HEK293 (cell line): ENCODE data around the gene TNC.

Experiments used
- CTCF ChIA-PET: fragments of 350-600 bp; formaldehyde crosslinking; extraction: SDS; loops from one replicate; lab custom pipeline; 2021; ENCODE audit warnings: antibody characterized with exemption; lab: Yijun Ruan, JAX
- POLR2A ChIA-PET: fragments of 300-600 bp; formaldehyde crosslinking; extraction: SDS; loops from one replicate; lab custom pipeline; 2020; ENCODE audit warnings: antibody characterized with exemption, inconsistent platforms; lab: Yijun Ruan, JAX
- H3K27ac ChIP-seq: fragments of 200-500 bp; sonication (Bioruptor generic); 2 replicates; pipeline ENCODE4 v1.5.1; 2014; ENCODE audit warnings: low read depth, low read length, control low read depth, inconsistent platforms; ENCODE audit errors: extremely low read depth
- H3K36me3 ChIP-seq, 2 experiments: fragments of 200-500 bp in 1 of 2; sonication (Bioruptor generic) in 1 of 2; 1 replicate in 1 of 2; 2 replicates in 1 of 2; pipeline ENCODE4 v1.5.1; 2014 to 2017; ENCODE audit warnings: inconsistent platforms in 2 of 2, low read length in 2 of 2; ENCODE audit not compliant: control insufficient read depth in 2 of 2, insufficient read depth in 1 of 2
- H3K4me1 ChIP-seq: fragments of 200-500 bp; sonication (Bioruptor generic); 2 replicates; pipeline ENCODE4 v1.5.1; 2014; ENCODE audit warnings: mild to moderate bottlenecking, low read length, inconsistent platforms; ENCODE audit not compliant: control insufficient read depth, insufficient read depth
- H3K4me3 ChIP-seq: 2 replicates; pipeline ENCODE4 v1.5.1; 2011; ENCODE audit warnings: low read depth, mild to moderate bottlenecking, control low read depth, low read length, moderate library complexity
- H3K9me3 ChIP-seq: fragments of 200-500 bp; sonication (Bioruptor generic); 2 replicates; pipeline ENCODE4 v1.5.1; 2014; ENCODE audit warnings: low read depth, low read length, inconsistent platforms; ENCODE audit not compliant: control insufficient read depth, insufficient read depth
- ZBTB1 ChIP-seq: fragments of 450-650 bp; formaldehyde crosslinking; IDR thresholded peaks from 2 replicates; pipeline ENCODE4 v1.5.1; 2016; ENCODE audit warnings: missing biosample characterization, missing genetic modification characterization
- ZBTB20 ChIP-seq: fragments of 450-650 bp; formaldehyde crosslinking; IDR thresholded peaks from 2 replicates; pipeline ENCODE4 v1.5.1; 2016; ENCODE audit warnings: missing biosample characterization, missing genetic modification characterization
- ZBTB8A ChIP-seq: fragments of 450-650 bp; formaldehyde crosslinking; IDR thresholded peaks from 2 replicates; pipeline ENCODE4 v1.5.1; 2016; ENCODE audit warnings: missing biosample characterization, missing genetic modification characterization
- ZIC2 ChIP-seq: fragments of 450-650 bp; formaldehyde crosslinking; IDR thresholded peaks from 2 replicates; pipeline ENCODE4 v1.5.1; 2016; ENCODE audit warnings: missing biosample characterization, missing genetic modification characterization
- ZNF10 ChIP-seq: fragments of 450-650 bp; formaldehyde crosslinking; IDR thresholded peaks from 2 replicates; pipeline ENCODE4 v1.5.1; 2017; ENCODE audit warnings: missing biosample characterization, missing genetic modification characterization
- ZNF155 ChIP-seq: fragments of 450-650 bp; formaldehyde crosslinking; IDR thresholded peaks from 2 replicates; pipeline ENCODE4 v1.5.1; 2016; ENCODE audit warnings: missing biosample characterization, missing genetic modification characterization
- ZNF169 ChIP-seq: fragments of 450-650 bp; formaldehyde crosslinking; IDR thresholded peaks from 2 replicates; pipeline ENCODE4 v1.5.1; 2016; ENCODE audit warnings: missing biosample characterization, missing genetic modification characterization
- ZNF248 ChIP-seq: fragments of 450-650 bp; formaldehyde crosslinking; IDR thresholded peaks from 2 replicates; pipeline ENCODE4 v1.5.1; 2017; ENCODE audit warnings: missing biosample characterization, missing genetic modification characterization
- ZNF404 ChIP-seq: fragments of 450-650 bp; formaldehyde crosslinking; IDR thresholded peaks from 2 replicates; pipeline ENCODE4 v1.5.1; 2017; ENCODE audit warnings: missing biosample characterization, missing genetic modification characterization
- ZNF416 ChIP-seq: fragments of 450-650 bp; formaldehyde crosslinking; IDR thresholded peaks from 2 replicates; pipeline ENCODE4 v1.5.1; 2016; ENCODE audit warnings: missing biosample characterization, missing genetic modification characterization
- ZNF426 ChIP-seq: fragments of 450-650 bp; formaldehyde crosslinking; IDR thresholded peaks from 2 replicates; pipeline ENCODE4 v1.5.1; 2017; ENCODE audit warnings: missing biosample characterization, missing genetic modification characterization, mild to moderate bottlenecking, inconsistent platforms, moderate library complexity
- ZNF521 ChIP-seq: fragments of 450-650 bp; formaldehyde crosslinking; IDR thresholded peaks from 2 replicates; pipeline ENCODE4 v1.5.1; 2017; ENCODE audit warnings: missing biosample characterization, mild to moderate bottlenecking, missing genetic modification characterization
- ZNF561 ChIP-seq: fragments of 450-650 bp; IDR thresholded peaks from 2 replicates; pipeline ENCODE4 v1.5.1; 2018; ENCODE audit warnings: missing biosample characterization, missing genetic modification characterization, borderline replicate concordance
- ZNF585B ChIP-seq: fragments of 450-650 bp; formaldehyde crosslinking; IDR thresholded peaks from 2 replicates; pipeline ENCODE4 v1.5.1; 2016; ENCODE audit warnings: missing biosample characterization, missing genetic modification characterization
- ZNF621 ChIP-seq: fragments of 450-650 bp; formaldehyde crosslinking; IDR thresholded peaks from 2 replicates; pipeline ENCODE4 v1.5.1; 2017; ENCODE audit warnings: missing biosample characterization, missing genetic modification characterization
- ZNF707 ChIP-seq: fragments of 450-650 bp; formaldehyde crosslinking; IDR thresholded peaks from 2 replicates; pipeline ENCODE4 v1.5.1; 2016; ENCODE audit warnings: missing biosample characterization, missing genetic modification characterization
- ZNF776 ChIP-seq: fragments of 450-650 bp; formaldehyde crosslinking; IDR thresholded peaks from 2 replicates; pipeline ENCODE4 v1.5.0; 2017; ENCODE audit warnings: missing biosample characterization, missing genetic modification characterization, borderline replicate concordance
- ZNF791 ChIP-seq: fragments of 450-650 bp; formaldehyde crosslinking; IDR thresholded peaks from 2 replicates; pipeline ENCODE4 v1.5.1; 2016; ENCODE audit warnings: missing biosample characterization, missing genetic modification characterization
- ZNF792 ChIP-seq: fragments of 450-650 bp; formaldehyde crosslinking; IDR thresholded peaks from 2 replicates; pipeline ENCODE4 v1.5.1; 2016; ENCODE audit warnings: missing biosample characterization, missing genetic modification characterization
- TF ChIP-seq, protein P1 (sequence below): fragments of 450-650 bp; formaldehyde crosslinking; conservative IDR thresholded peaks from 2 replicates; pipeline ENCODE4 v1.5.1; 2016; ENCODE audit warnings: low read depth, missing biosample characterization, missing genetic modification characterization
- TF ChIP-seq, protein P2 (sequence below): fragments of 450-650 bp; formaldehyde crosslinking; IDR thresholded peaks from 2 replicates; pipeline ENCODE4 v1.5.1; 2016; ENCODE audit warnings: missing biosample characterization, missing genetic modification characterization
- TF ChIP-seq, protein P3 (sequence below): fragments of 450-650 bp; formaldehyde crosslinking; IDR thresholded peaks from 2 replicates; pipeline ENCODE4 v1.5.1; 2017; ENCODE audit warnings: missing biosample characterization, missing genetic modification characterization
- TF ChIP-seq, protein P4 (sequence below): fragments of 450-650 bp; formaldehyde crosslinking; optimal IDR thresholded peaks from 2 replicates; pipeline ENCODE3; 2016; ENCODE audit warnings: missing biosample characterization, mild to moderate bottlenecking, missing genetic modification characterization

Gene TNC

GRCh38 chr9:115002371-115003120 lies 115.4 kb downstream of the TNC start:
- no peak overlapping the region for H3K27ac ChIP-seq
- no peaks in the 10 kb centered on the region for H3K36me3 ChIP-seq
- CTCF ChIA-PET, result interaction anchor here (0.7 to 2.1 kb wide), 4 partner anchors 12 to 321 kb away, joined by 4 to 8 read pairs (median 6); no protein-coding TSS in a partner anchor
- no peak overlapping the region for H3K4me3 ChIP-seq
- no peak for TF ChIP-seq ZBTB1 (tag by site-specific recombination)
- no peak for TF ChIP-seq ZNF404
- TF ChIP-seq, protein P1, sequence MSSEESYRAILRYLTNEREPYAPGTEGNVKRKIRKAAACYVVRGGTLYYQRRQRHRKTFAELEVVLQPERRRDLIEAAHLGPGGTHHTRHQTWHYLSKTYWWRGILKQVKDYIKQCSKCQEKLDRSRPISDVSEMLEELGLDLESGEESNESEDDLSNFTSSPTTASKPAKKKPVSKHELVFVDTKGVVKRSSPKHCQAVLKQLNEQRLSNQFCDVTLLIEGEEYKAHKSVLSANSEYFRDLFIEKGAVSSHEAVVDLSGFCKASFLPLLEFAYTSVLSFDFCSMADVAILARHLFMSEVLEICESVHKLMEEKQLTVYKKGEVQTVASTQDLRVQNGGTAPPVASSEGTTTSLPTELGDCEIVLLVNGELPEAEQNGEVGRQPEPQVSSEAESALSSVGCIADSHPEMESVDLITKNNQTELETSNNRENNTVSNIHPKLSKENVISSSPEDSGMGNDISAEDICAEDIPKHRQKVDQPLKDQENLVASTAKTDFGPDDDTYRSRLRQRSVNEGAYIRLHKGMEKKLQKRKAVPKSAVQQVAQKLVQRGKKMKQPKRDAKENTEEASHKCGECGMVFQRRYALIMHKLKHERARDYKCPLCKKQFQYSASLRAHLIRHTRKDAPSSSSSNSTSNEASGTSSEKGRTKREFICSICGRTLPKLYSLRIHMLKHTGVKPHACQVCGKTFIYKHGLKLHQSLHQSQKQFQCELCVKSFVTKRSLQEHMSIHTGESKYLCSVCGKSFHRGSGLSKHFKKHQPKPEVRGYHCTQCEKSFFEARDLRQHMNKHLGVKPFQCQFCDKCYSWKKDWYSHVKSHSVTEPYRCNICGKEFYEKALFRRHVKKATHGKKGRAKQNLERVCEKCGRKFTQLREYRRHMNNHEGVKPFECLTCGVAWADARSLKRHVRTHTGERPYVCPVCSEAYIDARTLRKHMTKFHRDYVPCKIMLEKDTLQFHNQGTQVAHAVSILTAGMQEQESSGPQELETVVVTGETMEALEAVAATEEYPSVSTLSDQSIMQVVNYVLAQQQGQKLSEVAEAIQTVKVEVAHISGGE (tag by site-specific recombination), result no peak
- no peak for TF ChIP-seq ZNF521 (tag by site-specific recombination)
- TF ChIP-seq, protein P2, sequence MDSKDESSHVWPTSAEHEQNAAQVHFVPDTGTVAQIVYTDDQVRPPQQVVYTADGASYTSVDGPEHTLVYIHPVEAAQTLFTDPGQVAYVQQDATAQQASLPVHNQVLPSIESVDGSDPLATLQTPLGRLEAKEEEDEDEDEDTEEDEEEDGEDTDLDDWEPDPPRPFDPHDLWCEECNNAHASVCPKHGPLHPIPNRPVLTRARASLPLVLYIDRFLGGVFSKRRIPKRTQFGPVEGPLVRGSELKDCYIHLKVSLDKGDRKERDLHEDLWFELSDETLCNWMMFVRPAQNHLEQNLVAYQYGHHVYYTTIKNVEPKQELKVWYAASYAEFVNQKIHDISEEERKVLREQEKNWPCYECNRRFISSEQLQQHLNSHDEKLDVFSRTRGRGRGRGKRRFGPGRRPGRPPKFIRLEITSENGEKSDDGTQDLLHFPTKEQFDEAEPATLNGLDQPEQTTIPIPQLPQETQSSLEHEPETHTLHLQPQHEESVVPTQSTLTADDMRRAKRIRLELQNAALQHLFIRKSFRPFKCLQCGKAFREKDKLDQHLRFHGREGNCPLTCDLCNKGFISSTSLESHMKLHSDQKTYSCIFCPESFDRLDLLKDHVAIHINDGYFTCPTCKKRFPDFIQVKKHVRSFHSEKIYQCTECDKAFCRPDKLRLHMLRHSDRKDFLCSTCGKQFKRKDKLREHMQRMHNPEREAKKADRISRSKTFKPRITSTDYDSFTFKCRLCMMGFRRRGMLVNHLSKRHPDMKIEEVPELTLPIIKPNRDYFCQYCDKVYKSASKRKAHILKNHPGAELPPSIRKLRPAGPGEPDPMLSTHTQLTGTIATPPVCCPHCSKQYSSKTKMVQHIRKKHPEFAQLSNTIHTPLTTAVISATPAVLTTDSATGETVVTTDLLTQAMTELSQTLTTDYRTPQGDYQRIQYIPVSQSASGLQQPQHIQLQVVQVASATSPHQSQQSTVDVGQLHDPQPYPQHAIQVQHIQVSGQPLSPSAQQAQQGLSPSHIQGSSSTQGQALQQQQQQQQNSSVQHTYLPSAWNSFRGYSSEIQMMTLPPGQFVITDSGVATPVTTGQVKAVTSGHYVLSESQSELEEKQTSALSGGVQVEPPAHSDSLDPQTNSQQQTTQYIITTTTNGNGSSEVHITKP (tag by site-specific recombination), result no peak
- no peak for TF ChIP-seq ZNF416 (tag by site-specific recombination)
- TF ChIP-seq ZNF169 (tag by site-specific recombination), result no peak
- no peak for TF ChIP-seq ZNF776
- TF ChIP-seq ZNF10 (tag by site-specific recombination), result no peak
- TF ChIP-seq ZBTB20 (tag by site-specific recombination), result no peak
- TF ChIP-seq, all 188 proteins: peak for 0
- POLR2A ChIA-PET, result no interaction called here
- H3K9me3 ChIP-seq, result no peaks in the 10 kb centered on the region
- no peaks in the 10 kb centered on the region for H3K4me1 ChIP-seq

DNA sequence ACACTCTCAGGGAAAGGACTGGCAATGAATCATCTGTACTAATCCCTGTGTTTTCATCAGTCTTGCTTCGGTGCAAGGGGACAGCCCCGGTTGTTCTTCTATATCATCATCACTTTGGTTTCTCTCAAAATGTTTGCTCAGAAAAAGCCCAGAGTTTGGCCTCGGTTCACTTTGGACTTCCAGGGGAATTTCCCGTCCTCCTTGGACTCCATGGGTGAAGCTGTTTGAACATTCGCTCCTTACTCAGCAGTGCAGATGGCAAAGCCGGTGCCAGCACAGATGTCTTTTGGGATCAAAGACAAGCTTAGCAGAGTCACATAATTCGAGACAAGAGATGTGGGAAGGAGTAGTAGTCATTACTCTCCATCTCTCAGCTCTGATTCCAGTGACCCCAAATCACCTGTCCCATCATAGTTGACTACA lies 117.7 kb downstream of the TNC start:
- ChIA-PET POLR2A (no interaction called here), CTCF (interaction anchor here (0.9 kb wide), 1 partner anchor 9 kb away, joined by 4 read pairs; no protein-coding TSS in a partner anchor)
- Histone ChIP-seq H3K4me3 (no peak overlapping the region), H3K36me3 (no peaks in the 10 kb centered on the region), H3K9me3 (no peaks in the 10 kb centered on the region), H3K27ac (no peak overlapping the region), H3K4me1 (no peaks in the 10 kb centered on the region)
- TF ChIP-seq ZNF155 (tag by site-specific recombination), result no peak
- TF ChIP-seq, protein P3, sequence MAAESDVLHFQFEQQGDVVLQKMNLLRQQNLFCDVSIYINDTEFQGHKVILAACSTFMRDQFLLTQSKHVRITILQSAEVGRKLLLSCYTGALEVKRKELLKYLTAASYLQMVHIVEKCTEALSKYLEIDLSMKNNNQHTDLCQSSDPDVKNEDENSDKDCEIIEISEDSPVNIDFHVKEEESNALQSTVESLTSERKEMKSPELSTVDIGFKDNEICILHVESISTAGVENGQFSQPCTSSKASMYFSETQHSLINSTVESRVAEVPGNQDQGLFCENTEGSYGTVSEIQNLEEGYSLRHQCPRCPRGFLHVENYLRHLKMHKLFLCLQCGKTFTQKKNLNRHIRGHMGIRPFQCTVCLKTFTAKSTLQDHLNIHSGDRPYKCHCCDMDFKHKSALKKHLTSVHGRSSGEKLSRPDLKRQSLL (tag by site-specific recombination), result no peak
- TF ChIP-seq, protein P4, sequence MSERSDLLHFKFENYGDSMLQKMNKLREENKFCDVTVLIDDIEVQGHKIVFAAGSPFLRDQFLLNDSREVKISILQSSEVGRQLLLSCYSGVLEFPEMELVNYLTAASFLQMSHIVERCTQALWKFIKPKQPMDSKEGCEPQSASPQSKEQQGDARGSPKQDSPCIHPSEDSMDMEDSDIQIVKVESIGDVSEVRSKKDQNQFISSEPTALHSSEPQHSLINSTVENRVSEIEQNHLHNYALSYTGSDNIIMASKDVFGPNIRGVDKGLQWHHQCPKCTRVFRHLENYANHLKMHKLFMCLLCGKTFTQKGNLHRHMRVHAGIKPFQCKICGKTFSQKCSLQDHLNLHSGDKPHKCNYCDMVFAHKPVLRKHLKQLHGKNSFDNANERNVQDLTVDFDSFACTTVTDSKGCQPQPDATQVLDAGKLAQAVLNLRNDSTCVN (tag by site-specific recombination), result no peak
- no peak for TF ChIP-seq ZBTB8A (tag by site-specific recombination)
- TF ChIP-seq ZNF426 (tag by site-specific recombination), result no peak
- TF ChIP-seq ZNF792 (tag by site-specific recombination), result no peak
- TF ChIP-seq ZNF561 (tag by site-specific recombination), result no peak
- no peak for TF ChIP-seq ZNF707 (tag by site-specific recombination)
- no peak for TF ChIP-seq ZNF621 (tag by site-specific recombination)
- TF ChIP-seq ZNF404, result no peak
- no peak for TF ChIP-seq ZNF248 (tag by site-specific recombination)
- TF ChIP-seq ZNF791 (tag by site-specific recombination), result no peak
- no peak for TF ChIP-seq ZIC2 (tag by site-specific recombination)
- no peak for TF ChIP-seq ZNF585B (tag by site-specific recombination)
